Measurements from ENCODE around the gene CD8B. TPM values are rescaled to one million over a fixed set of nuclear protein-coding genes. Genes with fewer than 3 reads are reported as not detected.

The CD8B gene
- total RNA-seq, 1 experiment from 2014 or later, result 0.47 TPM

DNA sequence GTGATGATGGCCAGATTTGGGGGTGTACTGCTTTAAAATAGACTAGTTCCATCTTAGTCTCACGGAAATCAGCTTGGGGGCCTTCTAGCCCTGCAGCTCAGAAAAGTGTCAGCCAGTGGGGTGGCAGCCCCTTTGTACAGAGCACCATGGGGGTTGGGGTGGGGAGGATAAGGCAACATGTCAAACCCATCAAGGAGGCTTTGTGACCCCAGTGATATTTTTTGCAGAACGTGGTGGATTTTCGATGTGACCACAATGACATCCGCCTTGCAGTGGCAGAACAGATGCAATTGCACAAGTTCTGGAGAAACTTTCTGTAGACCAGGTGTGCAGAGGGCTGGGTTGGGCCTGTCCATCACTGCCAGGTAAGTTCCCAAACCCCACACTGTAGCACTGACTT is 67.9 kb downstream of the CD8B start:
- intact Hi-C loops (cut with micrococcal nuclease), result no loop called here
- ATAC-seq (no peak), DNase-seq (ENCODE audit: low read depth, low spot score) (no peak)
- H3K4me3 ChIP-seq (replicated peaks in 1 of 2; ENCODE audit: low read depth in 1 of 2, low read length in 2 of 2), result no peak overlapping the region
- TF ChIP-seq ZNF274 (IDR thresholded peaks at IDR 0.05; ENCODE audit: low read depth, low read length), result no peak
- TF ChIP-seq SIN3A (IDR thresholded peaks at IDR 0.05; ENCODE audit: low read depth), result no peak
- no peak for TF ChIP-seq SRF (IDR thresholded peaks at IDR 0.05; ENCODE audit: low read depth)
- TF ChIP-seq CBX3 (IDR thresholded peaks at IDR 0.05; ENCODE audit: low read depth), result no peak
- TF ChIP-seq, protein P1, sequence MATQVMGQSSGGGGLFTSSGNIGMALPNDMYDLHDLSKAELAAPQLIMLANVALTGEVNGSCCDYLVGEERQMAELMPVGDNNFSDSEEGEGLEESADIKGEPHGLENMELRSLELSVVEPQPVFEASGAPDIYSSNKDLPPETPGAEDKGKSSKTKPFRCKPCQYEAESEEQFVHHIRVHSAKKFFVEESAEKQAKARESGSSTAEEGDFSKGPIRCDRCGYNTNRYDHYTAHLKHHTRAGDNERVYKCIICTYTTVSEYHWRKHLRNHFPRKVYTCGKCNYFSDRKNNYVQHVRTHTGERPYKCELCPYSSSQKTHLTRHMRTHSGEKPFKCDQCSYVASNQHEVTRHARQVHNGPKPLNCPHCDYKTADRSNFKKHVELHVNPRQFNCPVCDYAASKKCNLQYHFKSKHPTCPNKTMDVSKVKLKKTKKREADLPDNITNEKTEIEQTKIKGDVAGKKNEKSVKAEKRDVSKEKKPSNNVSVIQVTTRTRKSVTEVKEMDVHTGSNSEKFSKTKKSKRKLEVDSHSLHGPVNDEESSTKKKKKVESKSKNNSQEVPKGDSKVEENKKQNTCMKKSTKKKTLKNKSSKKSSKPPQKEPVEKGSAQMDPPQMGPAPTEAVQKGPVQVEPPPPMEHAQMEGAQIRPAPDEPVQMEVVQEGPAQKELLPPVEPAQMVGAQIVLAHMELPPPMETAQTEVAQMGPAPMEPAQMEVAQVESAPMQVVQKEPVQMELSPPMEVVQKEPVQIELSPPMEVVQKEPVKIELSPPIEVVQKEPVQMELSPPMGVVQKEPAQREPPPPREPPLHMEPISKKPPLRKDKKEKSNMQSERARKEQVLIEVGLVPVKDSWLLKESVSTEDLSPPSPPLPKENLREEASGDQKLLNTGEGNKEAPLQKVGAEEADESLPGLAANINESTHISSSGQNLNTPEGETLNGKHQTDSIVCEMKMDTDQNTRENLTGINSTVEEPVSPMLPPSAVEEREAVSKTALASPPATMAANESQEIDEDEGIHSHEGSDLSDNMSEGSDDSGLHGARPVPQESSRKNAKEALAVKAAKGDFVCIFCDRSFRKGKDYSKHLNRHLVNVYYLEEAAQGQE (IDR thresholded peaks at IDR 0.05; ENCODE audit: low read depth), result no peak
- TF ChIP-seq, protein P2, sequence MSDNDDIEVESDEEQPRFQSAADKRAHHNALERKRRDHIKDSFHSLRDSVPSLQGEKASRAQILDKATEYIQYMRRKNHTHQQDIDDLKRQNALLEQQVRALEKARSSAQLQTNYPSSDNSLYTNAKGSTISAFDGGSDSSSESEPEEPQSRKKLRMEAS (IDR thresholded peaks at IDR 0.05), result no peak
- no peak for TF ChIP-seq FOSL1 (IDR thresholded peaks at IDR 0.05; ENCODE audit: low read depth)
- TF ChIP-seq POLR2A (IDR thresholded peaks at IDR 0.05; ENCODE audit: borderline replicate concordance, extremely low read depth, insufficient read depth, insufficient read length), result no peak
- TF ChIP-seq, protein P3, sequence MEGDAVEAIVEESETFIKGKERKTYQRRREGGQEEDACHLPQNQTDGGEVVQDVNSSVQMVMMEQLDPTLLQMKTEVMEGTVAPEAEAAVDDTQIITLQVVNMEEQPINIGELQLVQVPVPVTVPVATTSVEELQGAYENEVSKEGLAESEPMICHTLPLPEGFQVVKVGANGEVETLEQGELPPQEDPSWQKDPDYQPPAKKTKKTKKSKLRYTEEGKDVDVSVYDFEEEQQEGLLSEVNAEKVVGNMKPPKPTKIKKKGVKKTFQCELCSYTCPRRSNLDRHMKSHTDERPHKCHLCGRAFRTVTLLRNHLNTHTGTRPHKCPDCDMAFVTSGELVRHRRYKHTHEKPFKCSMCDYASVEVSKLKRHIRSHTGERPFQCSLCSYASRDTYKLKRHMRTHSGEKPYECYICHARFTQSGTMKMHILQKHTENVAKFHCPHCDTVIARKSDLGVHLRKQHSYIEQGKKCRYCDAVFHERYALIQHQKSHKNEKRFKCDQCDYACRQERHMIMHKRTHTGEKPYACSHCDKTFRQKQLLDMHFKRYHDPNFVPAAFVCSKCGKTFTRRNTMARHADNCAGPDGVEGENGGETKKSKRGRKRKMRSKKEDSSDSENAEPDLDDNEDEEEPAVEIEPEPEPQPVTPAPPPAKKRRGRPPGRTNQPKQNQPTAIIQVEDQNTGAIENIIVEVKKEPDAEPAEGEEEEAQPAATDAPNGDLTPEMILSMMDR (IDR thresholded peaks at IDR 0.05 in 2 of 3, conservative IDR thresholded peaks at IDR 0.05 in 1 of 3; ENCODE audit: borderline replicate concordance in 1 of 3, insufficient read depth in 1 of 3, low read depth in 2 of 3, low read length in 2 of 3), result no peak
- TF ChIP-seq, protein P4, sequence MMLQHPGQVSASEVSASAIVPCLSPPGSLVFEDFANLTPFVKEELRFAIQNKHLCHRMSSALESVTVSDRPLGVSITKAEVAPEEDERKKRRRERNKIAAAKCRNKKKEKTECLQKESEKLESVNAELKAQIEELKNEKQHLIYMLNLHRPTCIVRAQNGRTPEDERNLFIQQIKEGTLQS (IDR thresholded peaks at IDR 0.05), result no peak
- no peak for TF ChIP-seq CEBPB (IDR thresholded peaks at IDR 0.05; ENCODE audit: low read depth)
- no peak for TF ChIP-seq JUND (IDR thresholded peaks at IDR 0.05)
- no peak for TF ChIP-seq EZH2phosphoT487 (IDR thresholded peaks at IDR 0.05; ENCODE audit: borderline replicate concordance)
- TF ChIP-seq, protein P5, sequence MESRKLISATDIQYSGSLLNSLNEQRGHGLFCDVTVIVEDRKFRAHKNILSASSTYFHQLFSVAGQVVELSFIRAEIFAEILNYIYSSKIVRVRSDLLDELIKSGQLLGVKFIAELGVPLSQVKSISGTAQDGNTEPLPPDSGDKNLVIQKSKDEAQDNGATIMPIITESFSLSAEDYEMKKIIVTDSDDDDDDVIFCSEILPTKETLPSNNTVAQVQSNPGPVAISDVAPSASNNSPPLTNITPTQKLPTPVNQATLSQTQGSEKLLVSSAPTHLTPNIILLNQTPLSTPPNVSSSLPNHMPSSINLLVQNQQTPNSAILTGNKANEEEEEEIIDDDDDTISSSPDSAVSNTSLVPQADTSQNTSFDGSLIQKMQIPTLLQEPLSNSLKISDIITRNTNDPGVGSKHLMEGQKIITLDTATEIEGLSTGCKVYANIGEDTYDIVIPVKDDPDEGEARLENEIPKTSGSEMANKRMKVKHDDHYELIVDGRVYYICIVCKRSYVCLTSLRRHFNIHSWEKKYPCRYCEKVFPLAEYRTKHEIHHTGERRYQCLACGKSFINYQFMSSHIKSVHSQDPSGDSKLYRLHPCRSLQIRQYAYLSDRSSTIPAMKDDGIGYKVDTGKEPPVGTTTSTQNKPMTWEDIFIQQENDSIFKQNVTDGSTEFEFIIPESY (IDR thresholded peaks at IDR 0.05; ENCODE audit: extremely low read depth, insufficient replicate concordance, low read length), result no peak
- TF ChIP-seq ELF1 (IDR thresholded peaks at IDR 0.05; ENCODE audit: borderline replicate concordance, low read depth), result no peak
- H3K79me2 ChIP-seq (ENCODE audit: insufficient read depth, low read length), result no peaks in the 10 kb centered on the region
- H3K27me3 ChIP-seq (ENCODE audit: insufficient read depth, low read length), result no peaks in the 10 kb centered on the region
- ChIA-PET CTCF (no interaction called here), POLR2A (no interaction called here), RAD21 (ENCODE audit: low non-redundant PET in 1 of 2, low total read pairs in 2 of 2, uncharacterized antibody in 2 of 2, unreplicated experiment in 2 of 2) (no interaction called here)
- no peaks in the 10 kb centered on the region for H3K9me2 ChIP-seq (ENCODE audit: insufficient read depth)
- H3K36me3 ChIP-seq (ENCODE audit: control insufficient read depth in 1 of 2, insufficient read depth in 2 of 2, low read length in 2 of 2), result no peaks in the 10 kb centered on the region
- peaks cover 7 to 10% of the 10 kb centered on the region in 2 experiments; a peak in 2 of 4 replicates for H3K9me3 ChIP-seq (ENCODE audit: control insufficient read depth in 1 of 2, insufficient read depth in 1 of 2, low read depth in 1 of 2, low read length in 2 of 2)
- H3K4me2 ChIP-seq (ENCODE audit: low read length), result no peak overlapping the region
- no peak overlapping the region for H2AFZ ChIP-seq (ENCODE audit: low read depth, low read length, poor library complexity, severe bottlenecking)
- H4K20me1 ChIP-seq (ENCODE audit: insufficient read depth), result no peaks in the 10 kb centered on the region
- no TSS peak for BruUV-seq (replicated peaks)
- H3K4me1 ChIP-seq (ENCODE audit: control insufficient read depth in 1 of 2, insufficient read depth in 2 of 2, low read length in 2 of 2), result no peaks in the 10 kb centered on the region
- no peak overlapping the region for H3K9ac ChIP-seq (ENCODE audit: low read length)
- H3K27ac ChIP-seq (ENCODE audit: low read depth, low read length), result no peak overlapping the region
